Gastroesophageal sphincter (tissue), 3 donors: Measurements from ENCODE around the gene ADGRL2.

ENCODE experiments used
- CTCF ChIP-seq, 4 experiments: fragments of 200-600 bp in 2 of 4; fragments of 450-650 bp in 2 of 4; sonication (generic) in 1 of 4; IDR thresholded peaks; one replicate each; pipeline ENCODE4 v1.5.1; 2017 to 2019; ENCODE audit warnings: antibody characterized with exemption in 4 of 4, mild to moderate bottlenecking in 2 of 4, moderate library complexity in 2 of 4
- POLR2AphosphoS5 ChIP-seq: sonication (generic); formaldehyde crosslinking; IDR thresholded peaks from one replicate; pipeline ENCODE4 v1.6.1; 2017; ENCODE audit warnings: antibody characterized with exemption

- TF ChIP-seq POLR2AphosphoS5 (no peak), CTCF (IDR thresholded peaks at IDR 0.05) (no peak)
Measured at GRCh38 chr1:81775510-81775909, 25.2 kb upstream of the ADGRL2 start.
